Prostate gland (tissue), 2 donors: ENCODE measurements around the gene C10orf143. TPM values are rescaled to one million over a fixed set of nuclear protein-coding genes. Genes with fewer than 3 reads are reported as not detected.
"Not testable (repeated sequence)": the region's sequence is repeated elsewhere in the genome, so short reads cannot be mapped to it uniquely, and the experiment has no call there.

Experiments used
- DNase-seq: peaks from one replicate; pipeline ENCODE4 v3.0.0-alpha.2; 2019; ENCODE audit warnings: low spot score
- H3K27ac ChIP-seq, 2 donors: fragments of 200-600 bp; sonication (generic); 2 replicates each; pipeline ENCODE4 v1.5.1; 2017 to 2019
- H3K27me3 ChIP-seq: fragments of 200-600 bp; sonication (generic); replicated peaks from 2 replicates; pipeline ENCODE4 v1.5.1; 2019; ENCODE audit not compliant: insufficient read depth
- H3K36me3 ChIP-seq, 2 donors: fragments of 200-600 bp; sonication (generic); 1 replicate in 1 of 2; 2 replicates in 1 of 2; pipeline versions ENCODE4 v1.5.1 to v1.8.1; 2017 to 2019
- H3K4me1 ChIP-seq: fragments of 200-600 bp; sonication (generic); replicated peaks from 2 replicates; pipeline ENCODE4 v1.5.1; 2019
- H3K4me3 ChIP-seq, 2 donors: fragments of 200-600 bp; sonication (generic); 2 replicates each; pipeline ENCODE4 v1.5.1; 2017 to 2019
- H3K9me3 ChIP-seq: fragments of 200-600 bp; sonication (generic); 2 replicates; pipeline ENCODE4 v1.5.1; 2017
- CTCF ChIP-seq, 4 experiments: fragments of 200-600 bp in 2 of 4; fragments of 450-650 bp in 2 of 4; sonication (generic) in 2 of 4; IDR thresholded peaks; 1 replicate in 3 of 4; 2 replicates in 1 of 4; pipeline ENCODE4 v1.5.1; 2016 to 2019; ENCODE audit warnings: antibody characterized with exemption in 4 of 4, mild to moderate bottlenecking in 2 of 4, moderate library complexity in 2 of 4
- POLR2A ChIP-seq: fragments of 450-650 bp; IDR thresholded peaks from one replicate; pipeline ENCODE4 v1.6.1; 2016; ENCODE audit warnings: antibody characterized with exemption, mild to moderate bottlenecking
- POLR2AphosphoS5 ChIP-seq: sonication (generic); formaldehyde crosslinking; IDR thresholded peaks from one replicate; pipeline ENCODE4 v1.6.1; 2017; ENCODE audit warnings: antibody characterized with exemption
- WGBS: methylation state at CpG from one replicate; pipeline ENCODE4 v1.1.5; 2018; 5-methylcytosine and 5-hydroxymethylcytosine counted together
- intact Hi-C: fragments of 100-400 bp; cut with DNase I; formaldehyde crosslinking; loops from one replicate; pipeline ENCODE4 v1.14.2; 2022
- total RNA-seq, 2 donors: library from RNA; depleted of rRNA; stranded (reverse); fragments of >200 nt; gene quantifications; one replicate each; pipeline ENCODE4 v1.1.0, GENCODE V29; 2016

Gene C10orf143
- total RNA-seq, 2 donors from 2014 or later: 5.1 to 5.6 TPM

- H3K27ac ChIP-seq: no peak overlapping the region
- 88% methylated on average over 27 of the region's 30 CpGs for WGBS
- no peak for DNase-seq
Observed at GRCh38 chr10:130026670-130027456, 83.8 kb downstream of the C10orf143 start.

GRCh38 chr10:130025811-130026485, 84.7 kb downstream of the C10orf143 start:
- Histone ChIP-seq H3K27me3 (no peaks in the 10 kb centered on the region), H3K4me3 (no peak overlapping the region), H3K27ac (no peak overlapping the region), H3K4me1 (no peaks in the 10 kb centered on the region), H3K9me3 (no peaks in the 10 kb centered on the region), H3K36me3 (no peaks in the 10 kb centered on the region)
- DNase-seq: no peak
- TF ChIP-seq POLR2AphosphoS5 (no peak), CTCF (IDR thresholded peaks at IDR 0.05) (no peak), POLR2A (no peak)
- intact Hi-C loops: no loop called here
- 83% methylated on average over 18 of the region's 18 CpGs for WGBS

More at GRCh38 chr10:130026670-130027456, 83.8 kb downstream of the C10orf143 start:
- Histone ChIP-seq H3K9me3 (no peaks in the 10 kb centered on the region), H3K27me3 (no peaks in the 10 kb centered on the region), H3K4me3 (no peak overlapping the region), H3K4me1 (no peaks in the 10 kb centered on the region), H3K36me3 (no peaks in the 10 kb centered on the region)
- intact Hi-C loops: no loop called here
- TF ChIP-seq POLR2AphosphoS5 (no peak), CTCF (IDR thresholded peaks at IDR 0.05) (no peak), POLR2A (no peak)

- H3K27ac ChIP-seq: no peak overlapping the region
- no peaks in the 10 kb centered on the region for H3K9me3 ChIP-seq
- TF ChIP-seq POLR2A: no peak
- no peaks in the 10 kb centered on the region for H3K36me3 ChIP-seq
- 88% methylated on average over 1 of the region's 1 CpG for WGBS
- no peak for DNase-seq
- no peak overlapping the region for H3K4me3 ChIP-seq
- no peaks in the 10 kb centered on the region for H3K27me3 ChIP-seq
- intact Hi-C loops: no loop called here
- H3K4me1 ChIP-seq: no peaks in the 10 kb centered on the region
Observed at GRCh38 chr10:130025326-130025725, 85.3 kb downstream of the C10orf143 start.

GRCh38 chr10:130024779-130025325, 85.8 kb downstream of the C10orf143 start:
- intact Hi-C loops: no loop called here
- Histone ChIP-seq H3K27me3 (no peaks in the 10 kb centered on the region), H3K9me3 (no peaks in the 10 kb centered on the region), H3K4me3 (no peak overlapping the region), H3K36me3 (no peaks in the 10 kb centered on the region), H3K4me1 (no peaks in the 10 kb centered on the region), H3K27ac (no peak overlapping the region)
- TF ChIP-seq POLR2AphosphoS5: no peak
- TF ChIP-seq CTCF (IDR thresholded peaks at IDR 0.05): no peak
- no peak for TF ChIP-seq POLR2A
- DNase-seq: no peak
- WGBS: 76% methylated on average over 12 of the region's 12 CpGs

- H3K27ac ChIP-seq, H3K36me3 ChIP-seq, H3K27me3 ChIP-seq, DNase-seq, H3K4me3 ChIP-seq, H3K4me1 ChIP-seq, intact Hi-C loops, H3K9me3 ChIP-seq: not testable (repeated sequence)
- 48% methylated on average over 8 of the region's 8 CpGs for WGBS
Observed at GRCh38 chr10:130024326-130024725, 86.3 kb downstream of the C10orf143 start.
